IMR-90 (cell line): ENCODE data around the gene NEDD4L. TPM values are rescaled to one million over a fixed set of nuclear protein-coding genes. Genes with fewer than 3 reads are reported as not detected.

Experiments used
- ATAC-seq: fragments of 200-7000 bp; cut with Tn5 transposase; 2 replicates; pipeline ENCODE4 v1.9.1; 2020; ENCODE audit warnings: low read depth, mild to moderate bottlenecking, moderate library complexity
- BruUV-seq: library from RNA; stranded (reverse); fragments of 400-500 nt; replicated peaks from 2 replicates; lab custom pipeline; 2021; lab: Mats Ljungman, UMichigan
- CTCF ChIA-PET: fragments of 300-600 bp; formaldehyde crosslinking; extraction: SDS; loops from one replicate; lab custom pipeline; 2021; ENCODE audit warnings: antibody characterized with exemption; lab: Yijun Ruan, JAX
- POLR2A ChIA-PET: fragments of 300-600 bp; sonication (Branson Sonifier 250); formaldehyde crosslinking; loops from one replicate; lab custom pipeline; 2022; ENCODE audit warnings: antibody characterized with exemption; ENCODE audit not compliant: unreplicated experiment; lab: Charles Lee
- DNase-seq: peaks from one replicate; pipeline ENCODE4 v3.0.0; 2013
- H2AFZ ChIP-seq: replicated peaks from 2 replicates; pipeline ENCODE3; 2013; ENCODE audit warnings: low read length, mild to moderate bottlenecking; ENCODE audit not compliant: poor library complexity
- H2AK5ac ChIP-seq: 2 replicates; pipeline ENCODE4 v1.6.1; 2013; ENCODE audit warnings: low read depth, low read length, inconsistent platforms
- H2AK9ac ChIP-seq: replicated peaks from 2 replicates; pipeline ENCODE3; 2013; ENCODE audit warnings: mild to moderate bottlenecking, low read depth, low read length, moderate library complexity; ENCODE audit not compliant: poor library complexity
- H2BK120ac ChIP-seq: 2 replicates; pipeline ENCODE4 v1.6.1; 2013; ENCODE audit warnings: low read depth, low read length, inconsistent platforms
- H2BK15ac ChIP-seq: 3 replicates; pipeline ENCODE4 v1.6.1; 2013; ENCODE audit warnings: low read depth, low read length, inconsistent platforms
- H2BK20ac ChIP-seq: 2 replicates; pipeline ENCODE4 v1.6.1; 2013; ENCODE audit warnings: low read depth, mild to moderate bottlenecking, inconsistent platforms, low read length, moderate library complexity
- H2BK5ac ChIP-seq: 2 replicates; pipeline ENCODE4 v1.6.1; 2013; ENCODE audit warnings: mild to moderate bottlenecking, low read depth, low read length, inconsistent platforms; ENCODE audit not compliant: poor library complexity, severe bottlenecking
- H3K14ac ChIP-seq: replicated peaks from 2 replicates; pipeline ENCODE4 v1.6.1; 2013; ENCODE audit warnings: low read depth, low read length, inconsistent platforms
- H3K18ac ChIP-seq: 2 replicates; pipeline ENCODE4 v1.6.1; 2013; ENCODE audit warnings: low read depth, low read length, control low read depth
- H3K23ac ChIP-seq: 2 replicates; pipeline ENCODE4 v1.6.1; 2013; ENCODE audit warnings: low read depth, low read length, inconsistent platforms
- H3K27ac ChIP-seq: 2 replicates; pipeline ENCODE4 v1.5.1; 2013; ENCODE audit warnings: mild to moderate bottlenecking, control low read depth, low read length; ENCODE audit not compliant: insufficient read depth
- H3K27me3 ChIP-seq: 2 replicates; pipeline ENCODE4 v1.6.1; 2013; ENCODE audit warnings: low read length; ENCODE audit not compliant: control insufficient read depth, insufficient read depth
- H3K36me3 ChIP-seq: 2 replicates; pipeline ENCODE4 v1.6.1; 2013; ENCODE audit warnings: low read length, mixed read lengths; ENCODE audit not compliant: control insufficient read depth, insufficient read depth
- H3K4ac ChIP-seq: 2 replicates; pipeline ENCODE4 v1.6.1; 2013; ENCODE audit warnings: low read depth, low read length, inconsistent platforms
- H3K4me1 ChIP-seq: 2 replicates; pipeline ENCODE4 v1.6.1; 2013; ENCODE audit warnings: low read length, mixed read lengths; ENCODE audit not compliant: control insufficient read depth, insufficient read depth
- H3K4me2 ChIP-seq: 2 replicates; pipeline ENCODE4 v1.6.1; 2013; ENCODE audit warnings: low read depth, mild to moderate bottlenecking, control low read depth, low read length, moderate library complexity
- H3K4me3 ChIP-seq: 2 replicates; pipeline ENCODE4 v1.5.1; 2013; ENCODE audit warnings: low read depth, mild to moderate bottlenecking, control low read depth, low read length, moderate library complexity; ENCODE audit not compliant: insufficient read depth
- H3K56ac ChIP-seq: 2 replicates; pipeline ENCODE4 v1.6.1; 2013; ENCODE audit warnings: low read length, inconsistent platforms; ENCODE audit not compliant: insufficient read depth; ENCODE audit errors: extremely low read depth
- H3K79me1 ChIP-seq, 2 experiments: 2 replicates each; pipeline ENCODE4 v1.6.1; 2013; ENCODE audit warnings: low read length in 2 of 2, inconsistent platforms in 1 of 2, low read depth in 1 of 2
- H3K9ac ChIP-seq: 2 replicates; pipeline ENCODE4 v1.6.1; 2013; ENCODE audit warnings: low read depth, low read length, control low read depth
- H3K9me1 ChIP-seq: 2 replicates; pipeline ENCODE4 v1.6.1; 2013; ENCODE audit warnings: low read length, inconsistent platforms; ENCODE audit not compliant: insufficient read depth
- H3K9me3 ChIP-seq: 2 replicates; pipeline ENCODE4 v1.6.1; 2013; ENCODE audit warnings: low read length; ENCODE audit not compliant: control insufficient read depth, insufficient read depth
- H4K20me1 ChIP-seq: 2 replicates; pipeline ENCODE4 v1.6.1; 2013; ENCODE audit warnings: low read length, inconsistent platforms; ENCODE audit not compliant: insufficient read depth
- H4K5ac ChIP-seq: 2 replicates; pipeline ENCODE4 v1.6.1; 2013; ENCODE audit warnings: mild to moderate bottlenecking, low read depth, low read length, control low read depth
- H4K8ac ChIP-seq, 2 experiments: 2 replicates each; pipeline ENCODE4 v1.6.1; 2013; ENCODE audit warnings: low read depth in 2 of 2, low read length in 2 of 2, control low read depth in 1 of 2, inconsistent platforms in 1 of 2
- H4K91ac ChIP-seq: 2 replicates; pipeline ENCODE4 v1.6.1; 2013; ENCODE audit warnings: low read depth, low read length, inconsistent platforms; ENCODE audit not compliant: insufficient read depth
- BHLHE40 ChIP-seq: fragments of 150-350 bp; IDR thresholded peaks from 2 replicates; pipeline ENCODE4 v1.6.1; 2016; ENCODE audit warnings: mild to moderate bottlenecking, low read depth, low read length
- CEBPB ChIP-seq: IDR thresholded peaks from 2 replicates; pipeline ENCODE4 v1.6.1; 2012; ENCODE audit warnings: low read depth, low read length, improper control_type of control experiment
- CHD1 ChIP-seq: IDR thresholded peaks from 2 replicates; pipeline ENCODE4 v1.6.1; 2012; ENCODE audit warnings: low read depth, low read length, improper control_type of control experiment
- CTCF ChIP-seq: conservative IDR thresholded peaks from 2 replicates; pipeline ENCODE4 v1.5.1; 2012; ENCODE audit warnings: mild to moderate bottlenecking, low read depth, low read length, improper control_type of control experiment
- FOS ChIP-seq: fragments of 150-350 bp; IDR thresholded peaks from 2 replicates; pipeline ENCODE4 v1.6.1; 2016; ENCODE audit warnings: low read depth, low read length
- MAFK ChIP-seq: IDR thresholded peaks from 2 replicates; pipeline ENCODE4 v1.6.1; 2012; ENCODE audit warnings: low read depth, low read length, improper control_type of control experiment
- MXI1 ChIP-seq: IDR thresholded peaks from 2 replicates; pipeline ENCODE4 v1.6.1; 2012; ENCODE audit warnings: low read depth, mild to moderate bottlenecking, low read length, moderate library complexity, borderline replicate concordance
- NFE2L2 ChIP-seq: fragments of 150-350 bp; IDR thresholded peaks from 2 replicates; pipeline ENCODE4 v1.6.1; 2016; ENCODE audit warnings: low read depth, mild to moderate bottlenecking, low read length
- RAD21 ChIP-seq: IDR thresholded peaks from 2 replicates; pipeline ENCODE4 v1.6.1; 2012; ENCODE audit warnings: low read length, improper control_type of control experiment
- RCOR1 ChIP-seq: IDR thresholded peaks from 2 replicates; pipeline ENCODE4 v1.6.1; 2012; ENCODE audit warnings: mild to moderate bottlenecking, low read length, improper control_type of control experiment; ENCODE audit not compliant: insufficient replicate concordance
- RFX5 ChIP-seq: IDR thresholded peaks from 2 replicates; pipeline ENCODE4 v1.8.0; 2012; ENCODE audit warnings: low read depth, mild to moderate bottlenecking, low read length, moderate library complexity
- SMC3 ChIP-seq: fragments of 150-350 bp; IDR thresholded peaks from 2 replicates; pipeline ENCODE4 v1.6.1; 2016; ENCODE audit warnings: low read depth, mild to moderate bottlenecking, antibody characterized with exemption, low read length, moderate library complexity
- USF2 ChIP-seq: fragments of 150-350 bp; IDR thresholded peaks from 2 replicates; pipeline ENCODE4 v1.6.1; 2017; ENCODE audit warnings: mild to moderate bottlenecking, antibody characterized with exemption, low read length, low read depth
- WGBS, 2 experiments: methylation state at CpG; one replicate each; pipeline versions ENCODE4 v1.1.5 to v1.1.7; 2013; ENCODE audit warnings: missing lambda C conversion rate in 2 of 2; ENCODE audit not compliant: insufficient read length in 1 of 2; ENCODE audit errors: extremely low coverage in 2 of 2; 5-methylcytosine and 5-hydroxymethylcytosine counted together
- dilution Hi-C: fragments of 300-500 bp; cut with HindIII; formaldehyde crosslinking; loops from one replicate; pipeline ENCODE4 v1.14.3; 2018; ENCODE audit warnings: low sequenced_read_pairs; ENCODE audit not compliant: unreplicated experiment
- in situ Hi-C: fragments of 300-500 bp; cut with MboI; formaldehyde crosslinking; loops from 3 replicates; pipeline ENCODE4 v1.14.3; 2019; ENCODE audit warnings: low sequenced_read_pairs, inconsistent platforms, mixed read lengths
- intact Hi-C: fragments of 100-400 bp; cut with micrococcal nuclease; formaldehyde crosslinking; loops from 2 replicates; pipeline ENCODE4 v1.10.0; 2022
- polyA plus RNA-seq, 3 experiments: library from polyadenylated mRNA; depleted of rRNA; stranded (reverse); fragments of >200 nt; gene quantifications; 2 replicates each; pipeline ENCODE4 v1.2.3, GENCODE V29; 2012; ENCODE audit warnings: low replicate concordance in 1 of 3
- total RNA-seq: library from RNA; depleted of rRNA; stranded (reverse); fragments of >200 nt; gene quantifications from 2 replicates; pipeline ENCODE4 v1.2.3, GENCODE V29; 2012

The NEDD4L gene
- total and polyA plus RNA-seq, 2 of the 4 experiments (the other 2 are of a cell fraction) = 10.0 to 10.9 TPM

GRCh38 chr18:58397385-58398132 lies 353.5 kb downstream of the NEDD4L start (continued):
- TF ChIP-seq RAD21 = no peak

GRCh38 chr18:58398648-58399398 lies 354.8 kb downstream of the NEDD4L start:
- H3K18ac ChIP-seq = no peak overlapping the region
- H2AFZ ChIP-seq = no peak overlapping the region
- H2BK120ac ChIP-seq = no peak overlapping the region
- H3K4ac ChIP-seq = no peak overlapping the region
- no peak overlapping the region for H2AK9ac ChIP-seq
- in situ Hi-C loops = no loop called here
- no peak overlapping the region for H2BK15ac ChIP-seq
- peaks cover 2% of the 10 kb centered on the region; the same call in 1 of the 2 replicates for H3K4me1 ChIP-seq
- ChIA-PET POLR2A (no interaction called here), CTCF (no interaction called here)
- no peaks in the 10 kb centered on the region for H4K20me1 ChIP-seq
- H3K56ac ChIP-seq = no peak overlapping the region
- H4K8ac ChIP-seq = no peak overlapping the region
- H4K91ac ChIP-seq = no peak overlapping the region
- no peak overlapping the region for H2AK5ac ChIP-seq
- DNase-seq (no peak), ATAC-seq (no peak)
- no peak overlapping the region for H2BK20ac ChIP-seq
- no peak overlapping the region for H3K23ac ChIP-seq
- H3K79me1 ChIP-seq = no peaks in the 10 kb centered on the region
- no peak overlapping the region for H3K4me2 ChIP-seq
- H3K9me3 ChIP-seq = no peaks in the 10 kb centered on the region
- H3K9me1 ChIP-seq = peaks cover 6% of the 10 kb centered on the region
- H3K4me3 ChIP-seq = no peak overlapping the region
- no TSS peak for BruUV-seq
- intact Hi-C loops = no loop called here
- no peaks in the 10 kb centered on the region for H3K27me3 ChIP-seq
- no peak overlapping the region for H2BK5ac ChIP-seq
- H3K36me3 ChIP-seq = no peaks in the 10 kb centered on the region; the same call in 1 of the 2 replicates
- no peak overlapping the region for H3K9ac ChIP-seq
- no peak overlapping the region for H3K27ac ChIP-seq
- dilution Hi-C loops = no loop called here
- H4K5ac ChIP-seq = no peak overlapping the region
- WGBS, 2 experiments = 94% methylated on average over 2 of the region's 11 CpGs; no CpG with 5 or more reads in 1 of the 2 experiments
- no peak overlapping the region for H3K14ac ChIP-seq
- TF ChIP-seq CTCF (no peak), CEBPB (no peak), SMC3 (no peak), MAFK (no peak), RFX5 (no peak), MXI1 (no peak), USF2 (no peak), FOS (no peak), NFE2L2 (no peak), CHD1 (no peak), RCOR1 (no peak), BHLHE40 (no peak), RAD21 (no peak)
